ENCODE data around the gene ATAD3B. TPM values are rescaled to one million over a fixed set of nuclear protein-coding genes. Genes with fewer than 3 reads are reported as not detected.

ATAD3B gene
- total and polyA plus RNA-seq, 2 donors (not counting 3 experiments of a cell fraction or from before 2014, with no cell fraction given), result 20.5 to 48.2 TPM

Other genes with a start within 250 kb of the ATAD3B start
- 171 and 185 TPM in 2 replicates for gene SDF4, start 239.8 kb upstream of the ATAD3B start, total RNA-seq
- gene SDF4, start 239.8 kb upstream of the ATAD3B start, polyA plus RNA-seq, result 156 and 175 TPM in 2 replicates
- gene B3GALT6, start 239.5 kb upstream of the ATAD3B start, total RNA-seq, result 24.4 and 24.6 TPM in 2 replicates
- gene B3GALT6, start 239.5 kb upstream of the ATAD3B start, polyA plus RNA-seq, result 34.1 and 43.3 TPM in 2 replicates
- gene C1QTNF12, start 225.0 kb upstream of the ATAD3B start, total RNA-seq, result 1.9 and 4.1 TPM in 2 replicates
- 0.67 and 1.0 TPM in 2 replicates for gene C1QTNF12, start 225.0 kb upstream of the ATAD3B start, polyA plus RNA-seq
- 80.7 and 87.2 TPM in 2 replicates for gene UBE2J2, start 197.9 kb upstream of the ATAD3B start, total RNA-seq
- 50.0 and 60.7 TPM in 2 replicates for gene UBE2J2, start 197.9 kb upstream of the ATAD3B start, polyA plus RNA-seq
- 3.0 and 3.3 TPM in 2 replicates for gene SCNN1D, start 191.3 kb upstream of the ATAD3B start, total RNA-seq
- 2.3 and 4.0 TPM in 2 replicates for gene SCNN1D, start 191.3 kb upstream of the ATAD3B start, polyA plus RNA-seq
- gene ACAP3, start 163.8 kb upstream of the ATAD3B start, total RNA-seq, result 39.0 and 43.0 TPM in 2 replicates
- gene ACAP3, start 163.8 kb upstream of the ATAD3B start, polyA plus RNA-seq, result 27.8 and 41.3 TPM in 2 replicates
- 16.6 and 18.8 TPM in 2 replicates for gene PUSL1, start 163.2 kb upstream of the ATAD3B start, total RNA-seq
- 27.3 and 45.9 TPM in 2 replicates for gene PUSL1, start 163.2 kb upstream of the ATAD3B start, polyA plus RNA-seq
- 127 and 132 TPM in 2 replicates for gene INTS11, start 147.1 kb upstream of the ATAD3B start, total RNA-seq
- gene INTS11, start 147.1 kb upstream of the ATAD3B start, polyA plus RNA-seq, result 222 and 239 TPM in 2 replicates
- gene CPTP, start 147.0 kb upstream of the ATAD3B start, total RNA-seq, result 25.1 and 29.5 TPM in 2 replicates
- 20.9 and 29.6 TPM in 2 replicates for gene CPTP, start 147.0 kb upstream of the ATAD3B start, polyA plus RNA-seq
- 0.37 and 0.38 TPM in 2 replicates for gene TAS1R3, start 140.5 kb upstream of the ATAD3B start, total RNA-seq
- gene TAS1R3, start 140.5 kb upstream of the ATAD3B start, polyA plus RNA-seq, result 0.26 and 0.38 TPM in 2 replicates
- gene DVL1, start 122.3 kb upstream of the ATAD3B start, total RNA-seq, result 36.5 and 40.7 TPM in 2 replicates
- 26.8 and 38.2 TPM in 2 replicates for gene DVL1, start 122.3 kb upstream of the ATAD3B start, polyA plus RNA-seq
- gene MXRA8, start 113.2 kb upstream of the ATAD3B start, total RNA-seq, result 0.37 and 0.82 TPM in 2 replicates
- gene MXRA8, start 113.2 kb upstream of the ATAD3B start, polyA plus RNA-seq, result 1.9 and 2.2 TPM in 2 replicates
- gene AURKAIP1, start 96.6 kb upstream of the ATAD3B start, total RNA-seq, result 149 and 151 TPM in 2 replicates
- gene AURKAIP1, start 96.6 kb upstream of the ATAD3B start, polyA plus RNA-seq, result 73.3 and 96.2 TPM in 2 replicates
- gene CCNL2, start 72.4 kb upstream of the ATAD3B start, total RNA-seq, result 182 and 188 TPM in 2 replicates
- gene CCNL2, start 72.4 kb upstream of the ATAD3B start, polyA plus RNA-seq, result 174 and 209 TPM in 2 replicates
- gene MRPL20, start 64.5 kb upstream of the ATAD3B start, total RNA-seq, result 125 and 134 TPM in 2 replicates
- gene MRPL20, start 64.5 kb upstream of the ATAD3B start, polyA plus RNA-seq, result 118 and 152 TPM in 2 replicates
- 0.32 and 0.38 TPM in 2 replicates for gene ANKRD65, start 50.5 kb upstream of the ATAD3B start, total RNA-seq
- gene ANKRD65, start 50.5 kb upstream of the ATAD3B start, polyA plus RNA-seq, result 0.15 and 0.18 TPM in 2 replicates
- 3.3 and 6.1 TPM in 2 replicates for gene VWA1, start 36.1 kb upstream of the ATAD3B start, total RNA-seq
- 2.0 and 3.7 TPM in 2 replicates for gene VWA1, start 36.1 kb upstream of the ATAD3B start, polyA plus RNA-seq
- 0.16 TPM in 1 of 2 replicates, not detected in the other for gene ATAD3C, start 22.1 kb upstream of the ATAD3B start, total RNA-seq
- gene ATAD3C, start 22.1 kb upstream of the ATAD3B start, polyA plus RNA-seq, result 0.01 TPM in 1 of 2 replicates, not detected in the other
- 55.2 and 57.4 TPM in 2 replicates for gene ATAD3A, start 40.4 kb downstream of the ATAD3B start, total RNA-seq
- gene ATAD3A, start 40.4 kb downstream of the ATAD3B start, polyA plus RNA-seq, result 24.9 and 28.8 TPM in 2 replicates
- gene TMEM240, start 68.9 kb downstream of the ATAD3B start, total RNA-seq, result 7.0 and 8.8 TPM in 2 replicates
- 5.3 and 7.6 TPM in 2 replicates for gene TMEM240, start 68.9 kb downstream of the ATAD3B start, polyA plus RNA-seq
- gene SSU72, start 103.1 kb downstream of the ATAD3B start, total RNA-seq, result 124 and 129 TPM in 2 replicates
- gene SSU72, start 103.1 kb downstream of the ATAD3B start, polyA plus RNA-seq, result 78.2 and 85.9 TPM in 2 replicates
- 1.9 and 2.3 TPM in 2 replicates for gene FNDC10, start 128.4 kb downstream of the ATAD3B start, total RNA-seq
- 1.5 and 2.2 TPM in 2 replicates for gene FNDC10, start 128.4 kb downstream of the ATAD3B start, polyA plus RNA-seq
- gene MIB2, start 143.7 kb downstream of the ATAD3B start, total RNA-seq, result 39.2 and 45.0 TPM in 2 replicates
- gene MIB2, start 143.7 kb downstream of the ATAD3B start, polyA plus RNA-seq, result 25.9 and 41.6 TPM in 2 replicates
- 5.3 TPM in 1 of 2 replicates, not detected in the other for gene MMP23B, start 160.4 kb downstream of the ATAD3B start, total RNA-seq
- 0.62 and 1.5 TPM in 2 replicates for gene MMP23B, start 160.4 kb downstream of the ATAD3B start, polyA plus RNA-seq
- 31.9 and 32.0 TPM in 2 replicates for gene CDK11B, start 187.2 kb downstream of the ATAD3B start, total RNA-seq
- 10.9 and 16.4 TPM in 2 replicates for gene CDK11B, start 187.2 kb downstream of the ATAD3B start, polyA plus RNA-seq
- 46.9 and 51.2 TPM in 2 replicates for gene SLC35E2B, start 221.0 kb downstream of the ATAD3B start, total RNA-seq
- 26.4 and 28.0 TPM in 2 replicates for gene SLC35E2B, start 221.0 kb downstream of the ATAD3B start, polyA plus RNA-seq